K562 (cell line): ENCODE results near the gene RUNX1. TPM values are rescaled to one million over a fixed set of nuclear protein-coding genes. Genes with fewer than 3 reads are reported as not detected.

Source experiments
- DACH1 ChIP-seq: fragments of 450-650 bp; IDR thresholded peaks from 2 replicates; pipeline ENCODE4 v1.6.1; 2018; ENCODE audit not compliant: partially characterized antibody
- EP300 ChIP-seq: IDR thresholded peaks from 2 replicates; pipeline ENCODE4 v1.6.1; 2012; ENCODE audit warnings: low read length, improper control_type of control experiment
- FIP1L1 ChIP-seq: fragments of 200-400 bp; formaldehyde crosslinking; IDR thresholded peaks from 2 replicates; pipeline ENCODE4 v1.6.1; 2018; ENCODE audit warnings: mild to moderate bottlenecking, low read depth, low read length; ENCODE audit not compliant: poor library complexity, severe bottlenecking
- FOXA3 ChIP-seq, 2 experiments: fragments of 450-650 bp in 1 of 2; sonication (generic) in 1 of 2; formaldehyde crosslinking; IDR thresholded peaks in 1 of 2; conservative IDR thresholded peaks in 1 of 2; 2 replicates each; pipeline versions ENCODE4 v1.4.0 to v1.8.0; 2020 to 2022; ENCODE audit warnings: mild to moderate bottlenecking in 2 of 2, missing genetic modification reagents in 1 of 2
- MAFG ChIP-seq: fragments of 450-650 bp; conservative IDR thresholded peaks from 2 replicates; pipeline ENCODE4 v1.6.1; 2016; ENCODE audit warnings: missing genetic modification characterization, missing compliant biosample characterization
- NCOR1 ChIP-seq: fragments of 450-650 bp; IDR thresholded peaks from 2 replicates; pipeline ENCODE4 v1.6.1; 2016; ENCODE audit warnings: mild to moderate bottlenecking, moderate library complexity
- PHF20 ChIP-seq: fragments of 450-650 bp; IDR thresholded peaks from 2 replicates; pipeline ENCODE4 v1.6.1; 2018; ENCODE audit not compliant: partially characterized antibody
- RCOR1 ChIP-seq, 2 experiments: IDR thresholded peaks; 2 replicates each; pipeline ENCODE4 v1.6.1; 2012; ENCODE audit warnings: low read depth in 2 of 2, low read length in 2 of 2, borderline replicate concordance in 1 of 2, improper control_type of control experiment in 1 of 2
- TCF3 ChIP-seq: sonication (generic); formaldehyde crosslinking; IDR thresholded peaks from 2 replicates; pipeline ENCODE4 v1.4.0; 2020; ENCODE audit warnings: mild to moderate bottlenecking, missing genetic modification reagents
- YY1 ChIP-seq, 3 experiments: IDR thresholded peaks; 2 replicates each; pipeline ENCODE4 v1.6.1; 2011; ENCODE audit warnings: low read length in 2 of 3, mild to moderate bottlenecking in 2 of 3, moderate library complexity in 2 of 3, borderline replicate concordance in 1 of 3, control low read depth in 1 of 3, low read depth in 1 of 3; ENCODE audit not compliant: insufficient read depth in 3 of 3, insufficient replicate concordance in 2 of 3, control insufficient read depth in 1 of 3, insufficient read length in 1 of 3; ENCODE audit errors: extremely low read depth in 1 of 3
- ZFP36 ChIP-seq: fragments of 150-350 bp; IDR thresholded peaks from 2 replicates; pipeline ENCODE4 v1.6.1; 2018; ENCODE audit warnings: low read length, low read depth; ENCODE audit not compliant: partially characterized antibody
- ZNF217 ChIP-seq: sonication (generic); formaldehyde crosslinking; IDR thresholded peaks from 2 replicates; pipeline ENCODE4 v1.8.0; 2022; ENCODE audit warnings: mild to moderate bottlenecking, missing genetic modification reagents
- ZNF280A ChIP-seq: fragments of 450-650 bp; IDR thresholded peaks from 2 replicates; pipeline ENCODE4 v1.6.1; 2018; ENCODE audit warnings: mild to moderate bottlenecking, low read depth; ENCODE audit not compliant: partially characterized antibody
- ZNF316 ChIP-seq: fragments of 450-650 bp; IDR thresholded peaks from 2 replicates; pipeline ENCODE4 v1.6.1; 2016
- ZNF561 ChIP-seq: fragments of 450-650 bp; formaldehyde crosslinking; conservative IDR thresholded peaks from 2 replicates; pipeline ENCODE4 v1.4.0; 2020; ENCODE audit warnings: mild to moderate bottlenecking, moderate library complexity
- polyA plus RNA-seq, 8 experiments: library from polyadenylated mRNA; depleted of rRNA in 4 of 8; stranded (reverse) in 5 of 8; unstranded in 3 of 8; fragments of >200 nt; fragmentation: Nextera tagmentation in 2 of 8; fragmentation: Illumina TruSeq in 1 of 8; extraction: Ambion mirVana in 2 of 8; extraction: Trizol in 1 of 8; gene quantifications; 2 replicates each; pipeline versions ENCODE4 v1.2.1 to v1.2.3, GENCODE V29; 2011 to 2014; ENCODE audit warnings: inconsistent platforms in 1 of 8, missing spikeins in 1 of 8
- total RNA-seq, 7 experiments: library from RNA; depleted of rRNA in 6 of 7; stranded (reverse); fragments of >200 nt in 6 of 7; fragmentation: Illumina TruSeq in 2 of 7; extraction: Trizol in 2 of 7; gene quantifications; 2 replicates each; pipeline versions ENCODE4 v1.2.1 to v1.2.3, GENCODE V29; 2011 to 2021; ENCODE audit warnings: low replicate concordance in 1 of 7
- TF ChIP-seq, protein P1 (sequence below): sonication (generic); formaldehyde crosslinking; IDR thresholded peaks from 2 replicates; pipeline ENCODE4 v1.8.0; 2023; ENCODE audit warnings: mild to moderate bottlenecking, missing genetic modification reagents
- TF ChIP-seq, protein P2 (sequence below), 3 experiments: fragments of 200-800 bp in 1 of 3; sonication (Bioruptor generic) in 1 of 3; sonication (generic) in 1 of 3; formaldehyde crosslinking in 1 of 3; IDR thresholded peaks; 2 replicates each; pipeline versions ENCODE4 v1.6.1 to v1.8.0; 2016 to 2022; ENCODE audit warnings: mild to moderate bottlenecking in 2 of 3, missing compliant biosample characterization in 2 of 3, missing genetic modification characterization in 2 of 3, missing genetic modification reagents in 1 of 3
- TF ChIP-seq, protein P3 (sequence below): IDR thresholded peaks from 2 replicates; pipeline ENCODE4 v1.6.1; 2016; ENCODE audit warnings: missing genetic modification characterization, missing compliant biosample characterization
- TF ChIP-seq, protein P4 (sequence below): fragments of 250-450 bp; sonication (Bioruptor Pico); IDR thresholded peaks from 2 replicates; pipeline ENCODE4 v1.4.0; 2020

Gene RUNX1
- total and polyA plus RNA-seq, 9 of the 15 experiments (the other 6 are each of a cell fraction or from before 2014, with no cell fraction given), result 2.2 to 68.6 (median 17.8) TPM

DNA sequence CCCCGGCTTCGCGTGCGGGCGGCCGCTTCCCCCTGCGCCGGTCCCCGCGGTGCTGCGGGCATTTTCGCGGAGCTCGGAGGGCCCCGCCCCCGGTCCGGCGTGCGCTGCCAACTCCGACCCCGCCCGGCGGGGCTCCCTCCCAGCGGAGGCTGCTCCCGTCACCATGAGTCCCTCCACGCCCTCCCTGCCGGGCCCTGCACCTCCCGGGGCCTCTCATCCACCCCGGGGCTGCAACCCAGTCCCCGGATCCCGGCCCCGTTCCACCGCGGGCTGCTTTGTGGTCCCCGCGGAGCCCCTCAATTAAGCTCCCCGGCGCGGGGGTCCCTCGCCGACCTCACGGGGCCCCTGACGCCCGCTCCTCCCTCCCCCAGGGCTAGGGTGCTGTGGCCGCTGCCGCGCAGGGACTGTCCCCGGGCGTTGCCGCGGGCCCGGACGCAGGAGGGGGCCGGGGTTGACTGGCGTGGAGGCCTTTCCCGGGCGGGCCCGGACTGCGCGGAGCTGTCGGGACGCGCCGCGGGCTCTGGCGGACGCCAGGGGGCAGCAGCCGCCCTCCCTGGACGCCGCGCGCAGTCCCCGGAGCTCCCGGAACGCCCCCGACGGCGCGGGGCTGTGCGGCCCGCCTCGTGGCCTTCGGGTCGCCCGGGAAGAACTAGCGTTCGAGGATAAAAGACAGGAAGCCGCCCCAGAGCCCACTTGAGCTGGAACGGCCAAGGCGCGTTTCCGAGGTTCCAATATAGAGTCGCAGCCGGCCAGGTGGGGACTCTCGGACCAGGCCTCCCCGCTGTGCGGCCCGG lies 159.2 kb downstream of the RUNX1 start (continued):
- TF ChIP-seq FOXA3 (CRISPR knock-in tag; conservative IDR thresholded peaks at IDR 0.05 in 1 of 2, IDR thresholded peaks at IDR 0.05 in 1 of 2), result 0 out of 4 replicates have a peak, but pooled peaks of 1 of the 2 experiments have one; percentile 30
- TF ChIP-seq EP300, result peak; percentile 2; the same call in 1 of the 2 replicates
- TF ChIP-seq ZFP36, result no peak
- TF ChIP-seq ZNF217 (CRISPR knock-in tag), result no peak
- TF ChIP-seq, protein P1, sequence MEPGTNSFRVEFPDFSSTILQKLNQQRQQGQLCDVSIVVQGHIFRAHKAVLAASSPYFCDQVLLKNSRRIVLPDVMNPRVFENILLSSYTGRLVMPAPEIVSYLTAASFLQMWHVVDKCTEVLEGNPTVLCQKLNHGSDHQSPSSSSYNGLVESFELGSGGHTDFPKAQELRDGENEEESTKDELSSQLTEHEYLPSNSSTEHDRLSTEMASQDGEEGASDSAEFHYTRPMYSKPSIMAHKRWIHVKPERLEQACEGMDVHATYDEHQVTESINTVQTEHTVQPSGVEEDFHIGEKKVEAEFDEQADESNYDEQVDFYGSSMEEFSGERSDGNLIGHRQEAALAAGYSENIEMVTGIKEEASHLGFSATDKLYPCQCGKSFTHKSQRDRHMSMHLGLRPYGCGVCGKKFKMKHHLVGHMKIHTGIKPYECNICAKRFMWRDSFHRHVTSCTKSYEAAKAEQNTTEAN (CRISPR knock-in tag), result no peak
- peak in 1 of 2 experiments; percentile 38; a peak in 1 of 4 replicates for TF ChIP-seq RCOR1 (IDR thresholded peaks at IDR 0.05; ENCODE audit: borderline replicate concordance in 1 of 2, low read depth in 2 of 2, low read length in 2 of 2)
- no peak for TF ChIP-seq DACH1
- peak; percentile 83 for TF ChIP-seq FIP1L1
- TF ChIP-seq ZNF561 (CRISPR knock-in tag), result no peak
- TF ChIP-seq YY1 (IDR thresholded peaks at IDR 0.05; ENCODE audit: borderline replicate concordance in 1 of 3, control insufficient read depth in 1 of 3, extremely low read depth in 1 of 3, insufficient read depth in 3 of 3, insufficient read length in 1 of 3, insufficient replicate concordance in 2 of 3, low read depth in 1 of 3, low read length in 2 of 3), result peak in 2 of 3 experiments; percentile 80 to 90
- peak; percentile 21; the same call in 1 of the 2 replicates for TF ChIP-seq NCOR1
- TF ChIP-seq, protein P2, sequence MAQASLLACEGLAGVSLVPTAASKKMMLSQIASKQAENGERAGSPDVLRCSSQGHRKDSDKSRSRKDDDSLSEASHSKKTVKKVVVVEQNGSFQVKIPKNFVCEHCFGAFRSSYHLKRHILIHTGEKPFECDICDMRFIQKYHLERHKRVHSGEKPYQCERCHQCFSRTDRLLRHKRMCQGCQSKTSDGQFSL (CRISPR knock-in tag; IDR thresholded peaks at IDR 0.05), result peak; percentile 80
- TF ChIP-seq, protein P2 (tag; IDR thresholded peaks at IDR 0.05), result 0 out of 4 replicates have a peak, but pooled peaks of 1 of the 2 experiments have one; percentile 35
- TF ChIP-seq PHF20, result peak; percentile 55
- TF ChIP-seq ZNF280A, result no peak
- TF ChIP-seq, protein P3, sequence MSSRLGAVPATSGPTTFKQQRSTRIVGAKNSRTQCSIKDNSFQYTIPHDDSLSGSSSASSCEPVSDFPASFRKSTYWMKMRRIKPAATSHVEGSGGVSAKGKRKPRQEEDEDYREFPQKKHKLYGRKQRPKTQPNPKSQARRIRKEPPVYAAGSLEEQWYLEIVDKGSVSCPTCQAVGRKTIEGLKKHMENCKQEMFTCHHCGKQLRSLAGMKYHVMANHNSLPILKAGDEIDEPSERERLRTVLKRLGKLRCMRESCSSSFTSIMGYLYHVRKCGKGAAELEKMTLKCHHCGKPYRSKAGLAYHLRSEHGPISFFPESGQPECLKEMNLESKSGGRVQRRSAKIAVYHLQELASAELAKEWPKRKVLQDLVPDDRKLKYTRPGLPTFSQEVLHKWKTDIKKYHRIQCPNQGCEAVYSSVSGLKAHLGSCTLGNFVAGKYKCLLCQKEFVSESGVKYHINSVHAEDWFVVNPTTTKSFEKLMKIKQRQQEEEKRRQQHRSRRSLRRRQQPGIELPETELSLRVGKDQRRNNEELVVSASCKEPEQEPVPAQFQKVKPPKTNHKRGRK (tag), result no peak
- no peak for TF ChIP-seq ZNF316
- TF ChIP-seq MAFG (tag), result no peak
- TF ChIP-seq TCF3 (CRISPR knock-in tag), result no peak
- TF ChIP-seq, protein P4, sequence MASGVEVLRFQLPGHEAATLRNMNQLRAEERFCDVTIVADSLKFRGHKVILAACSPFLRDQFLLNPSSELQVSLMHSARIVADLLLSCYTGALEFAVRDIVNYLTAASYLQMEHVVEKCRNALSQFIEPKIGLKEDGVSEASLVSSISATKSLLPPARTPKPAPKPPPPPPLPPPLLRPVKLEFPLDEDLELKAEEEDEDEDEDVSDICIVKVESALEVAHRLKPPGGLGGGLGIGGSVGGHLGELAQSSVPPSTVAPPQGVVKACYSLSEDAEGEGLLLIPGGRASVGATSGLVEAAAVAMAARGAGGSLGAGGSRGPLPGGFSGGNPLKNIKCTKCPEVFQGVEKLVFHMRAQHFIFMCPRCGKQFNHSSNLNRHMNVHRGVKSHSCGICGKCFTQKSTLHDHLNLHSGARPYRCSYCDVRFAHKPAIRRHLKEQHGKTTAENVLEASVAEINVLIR, result no peak
